WTC11 (cell line): ENCODE data around the gene PIGS. TPM values are rescaled to one million over a fixed set of nuclear protein-coding genes. Genes with fewer than 3 reads are reported as not detected.

Experiments used
- ATAC-seq: fragments of 200-7000 bp; cut with Tn5 transposase; 2 replicates; pipeline ENCODE4 v1.10.0; 2021; ENCODE audit warnings: mild to moderate bottlenecking, moderate library complexity
- CTCF ChIA-PET: fragments of 300-600 bp; sonication (Branson Sonifier 250); formaldehyde crosslinking; loops from one replicate; lab custom pipeline; 2021; ENCODE audit warnings: antibody characterized with exemption; lab: Charles Lee
- POLR2A ChIA-PET: fragments of 350-600 bp; sonication (Branson Sonifier 250); formaldehyde crosslinking; loops from one replicate; lab custom pipeline; 2021; ENCODE audit warnings: antibody characterized with exemption; lab: Charles Lee
- DNase-seq: peaks from one replicate; pipeline ENCODE4 v3.0.0; 2021; ENCODE audit warnings: low spot score
- H3K27ac Mint-ChIP-seq: 2 replicates; pipeline ENCODE4 v1.8.0; 2021; ENCODE audit warnings: mixed read lengths
- H3K27me3 Mint-ChIP-seq: 2 replicates; pipeline ENCODE4 v1.8.0; 2021; ENCODE audit warnings: low read depth, mild to moderate bottlenecking, moderate library complexity, mixed read lengths
- H3K36me3 Mint-ChIP-seq: 2 replicates; pipeline ENCODE4 v1.8.0; 2021; ENCODE audit warnings: mixed read lengths
- H3K4me1 Mint-ChIP-seq: 2 replicates; pipeline ENCODE4 v1.8.0; 2022; ENCODE audit warnings: mixed read lengths
- H3K4me3 Mint-ChIP-seq: 2 replicates; pipeline ENCODE4 v1.8.0; 2021; ENCODE audit warnings: mild to moderate bottlenecking, moderate library complexity, mixed read lengths
- H3K9me3 Mint-ChIP-seq: 2 replicates; pipeline ENCODE4 v1.8.0; 2021; ENCODE audit warnings: mixed read lengths
- CREM ChIP-seq: sonication (generic); formaldehyde crosslinking; IDR thresholded peaks from 2 replicates; pipeline ENCODE4 v1.8.1; 2022; ENCODE audit warnings: mild to moderate bottlenecking, missing genetic modification reagents, moderate library complexity
- ESRRA ChIP-seq: sonication (generic); formaldehyde crosslinking; IDR thresholded peaks from 2 replicates; pipeline ENCODE4 v1.8.1; 2022; ENCODE audit warnings: mild to moderate bottlenecking, missing genetic modification reagents, borderline replicate concordance
- FOXK1 ChIP-seq: sonication (generic); formaldehyde crosslinking; IDR thresholded peaks from 2 replicates; pipeline ENCODE4 v1.8.0; 2022; ENCODE audit warnings: mild to moderate bottlenecking, moderate library complexity, missing genetic modification reagents
- IRF2 ChIP-seq: sonication (generic); formaldehyde crosslinking; IDR thresholded peaks from 2 replicates; pipeline ENCODE4 v1.8.0; 2022; ENCODE audit warnings: low read depth, missing genetic modification reagents, borderline replicate concordance
- MYBL2 ChIP-seq: sonication (generic); formaldehyde crosslinking; IDR thresholded peaks from 2 replicates; pipeline ENCODE4 v1.8.1; 2023; ENCODE audit warnings: mild to moderate bottlenecking, moderate library complexity, missing genetic modification reagents
- NFE2L1 ChIP-seq: sonication (generic); formaldehyde crosslinking; IDR thresholded peaks from 2 replicates; pipeline ENCODE4 v1.8.1; 2023; ENCODE audit warnings: missing genetic modification reagents
- NR2C2 ChIP-seq: sonication (generic); formaldehyde crosslinking; IDR thresholded peaks from 2 replicates; pipeline ENCODE4 v1.8.0; 2022; ENCODE audit warnings: mild to moderate bottlenecking, missing genetic modification reagents
- PRRX2 ChIP-seq: fragments of 250-450 bp; sonication (Bioruptor Pico); IDR thresholded peaks from 2 replicates; pipeline ENCODE4 v1.8.0; 2021; ENCODE audit warnings: mild to moderate bottlenecking
- SP1 ChIP-seq: sonication (generic); formaldehyde crosslinking; conservative IDR thresholded peaks from 2 replicates; pipeline ENCODE4 v1.8.1; 2022; ENCODE audit warnings: missing genetic modification reagents
- TP53 ChIP-seq: sonication (generic); formaldehyde crosslinking; IDR thresholded peaks from 2 replicates; pipeline ENCODE4 v1.8.1; 2023; ENCODE audit warnings: mild to moderate bottlenecking, missing genetic modification reagents
- ZNF138 ChIP-seq: sonication (generic); formaldehyde crosslinking; conservative IDR thresholded peaks from 2 replicates; pipeline ENCODE4 v1.8.1; 2022; ENCODE audit warnings: mild to moderate bottlenecking, moderate library complexity, missing genetic modification reagents
- ZNF232 ChIP-seq: sonication (generic); formaldehyde crosslinking; IDR thresholded peaks from 2 replicates; pipeline ENCODE4 v1.8.0; 2022; ENCODE audit warnings: mild to moderate bottlenecking, missing genetic modification reagents
- ZNF423 ChIP-seq: fragments of 250-450 bp; sonication (Bioruptor Pico); IDR thresholded peaks from 2 replicates; pipeline ENCODE4 v2.1.2; 2022; ENCODE audit warnings: mild to moderate bottlenecking, moderate library complexity
- total RNA-seq: library from RNA; stranded (reverse); gene quantifications from 3 replicates; pipeline ENCODE4 v1.2.3, GENCODE V29; 2021
- TF ChIP-seq, protein P1 (sequence below): sonication (generic); formaldehyde crosslinking; IDR thresholded peaks from 2 replicates; pipeline ENCODE4 v1.8.1; 2022; ENCODE audit warnings: low read depth, mild to moderate bottlenecking, moderate library complexity, missing genetic modification reagents, borderline replicate concordance
- TF ChIP-seq, protein P2 (sequence below): sonication (generic); formaldehyde crosslinking; IDR thresholded peaks from 2 replicates; pipeline ENCODE4 v1.8.1; 2022; ENCODE audit warnings: missing genetic modification reagents, borderline replicate concordance
- TF ChIP-seq, protein P3 (sequence below): sonication (generic); formaldehyde crosslinking; IDR thresholded peaks from 2 replicates; pipeline ENCODE4 v1.8.0; 2022; ENCODE audit warnings: mild to moderate bottlenecking, missing genetic modification reagents
- TF ChIP-seq, protein P4 (sequence below): fragments of 200-600 bp; IDR thresholded peaks from 2 replicates; pipeline ENCODE4 v1.8.0; 2022; ENCODE audit warnings: antibody characterized with exemption
- TF ChIP-seq, protein P5 (sequence below): sonication (generic); formaldehyde crosslinking; conservative IDR thresholded peaks from 2 replicates; pipeline ENCODE4 v1.8.1; 2023; ENCODE audit warnings: mild to moderate bottlenecking, low read depth, missing genetic modification reagents, moderate library complexity
- TF ChIP-seq, protein P6 (sequence below): sonication (generic); formaldehyde crosslinking; IDR thresholded peaks from 2 replicates; pipeline ENCODE4 v1.8.0; 2022; ENCODE audit warnings: mild to moderate bottlenecking, missing genetic modification reagents

The PIGS gene
- total RNA-seq, 1 experiment from 2014 or later, result 50.6 TPM

DNA sequence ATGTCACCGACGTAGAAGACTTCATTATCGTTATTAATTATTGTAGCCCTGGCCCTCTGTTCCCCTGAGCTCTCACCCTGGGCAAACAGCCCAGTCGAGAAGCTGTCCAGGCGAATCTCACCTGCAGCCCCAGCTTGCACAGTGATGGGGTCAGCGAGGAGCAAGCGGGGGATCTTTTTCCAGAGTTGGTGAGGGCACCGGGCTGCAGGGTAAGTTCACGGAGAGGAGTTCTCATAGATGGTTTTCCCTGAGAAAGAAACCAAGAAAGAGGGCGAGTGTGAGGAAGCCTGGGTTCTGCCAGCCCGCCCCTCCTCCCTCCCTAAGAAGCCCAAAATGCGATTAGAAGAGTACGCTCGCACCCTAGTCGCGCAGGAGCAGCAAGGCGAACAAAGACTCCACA lies 27.1 kb upstream of the PIGS start:
- CTCF ChIA-PET, result interaction anchor here (1.2 kb wide), 1 partner anchor 14 kb away, joined by 4 read pairs; no protein-coding TSS in a partner anchor

DNA sequence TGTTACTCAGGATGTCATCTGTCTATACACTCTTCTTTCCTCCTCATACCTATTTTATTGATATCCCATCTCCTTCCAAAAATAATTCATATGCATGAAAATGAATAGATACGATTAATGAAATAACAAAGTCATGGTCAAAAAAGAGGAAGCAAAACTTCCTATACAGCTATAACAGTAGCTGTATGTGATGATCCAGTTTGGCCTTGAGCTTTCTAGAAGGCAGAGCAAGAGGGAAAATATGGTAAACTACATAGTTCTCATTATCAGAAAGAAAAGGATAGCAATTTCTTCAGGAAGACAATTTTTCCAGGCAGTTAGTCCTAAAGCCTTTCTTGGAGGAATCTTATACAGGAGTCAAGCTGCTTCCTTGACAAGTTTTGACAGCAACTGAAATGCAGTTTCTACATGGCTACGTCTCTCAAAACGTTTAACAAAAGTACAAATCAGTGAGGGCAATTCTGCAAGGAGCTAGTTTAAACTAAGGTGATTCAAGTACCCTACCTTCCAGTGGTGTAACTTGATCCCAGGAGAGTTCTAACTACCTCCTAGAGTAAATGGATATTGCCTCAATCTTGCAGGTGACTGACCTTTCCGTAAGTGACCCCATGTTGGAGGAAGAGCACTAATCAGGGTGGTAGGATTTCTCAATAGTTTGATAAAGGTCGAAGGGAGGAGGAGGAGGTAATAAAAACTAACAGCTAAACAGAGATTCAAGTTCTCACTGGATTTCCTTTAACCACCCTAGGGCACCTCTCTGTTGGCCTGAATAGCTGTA lies 26.5 kb upstream of the PIGS start:
- H3K27ac Mint-ChIP-seq, result peak overlapping the region; percentile 90
- H3K4me3 Mint-ChIP-seq, result peak overlapping the region; percentile 94
- H3K9me3 Mint-ChIP-seq, result no peaks in the 10 kb centered on the region
- CTCF ChIA-PET, result interaction anchor here (1.2 kb wide), 1 partner anchor 15 kb away, joined by 4 read pairs; no protein-coding TSS in a partner anchor
- TF ChIP-seq ZNF138 (CRISPR knock-in tag), result no peak
- TF ChIP-seq PRRX2 (CRISPR knock-in tag), result no peak
- no peak for TF ChIP-seq NR2C2 (CRISPR knock-in tag)
- TF ChIP-seq, protein P1, sequence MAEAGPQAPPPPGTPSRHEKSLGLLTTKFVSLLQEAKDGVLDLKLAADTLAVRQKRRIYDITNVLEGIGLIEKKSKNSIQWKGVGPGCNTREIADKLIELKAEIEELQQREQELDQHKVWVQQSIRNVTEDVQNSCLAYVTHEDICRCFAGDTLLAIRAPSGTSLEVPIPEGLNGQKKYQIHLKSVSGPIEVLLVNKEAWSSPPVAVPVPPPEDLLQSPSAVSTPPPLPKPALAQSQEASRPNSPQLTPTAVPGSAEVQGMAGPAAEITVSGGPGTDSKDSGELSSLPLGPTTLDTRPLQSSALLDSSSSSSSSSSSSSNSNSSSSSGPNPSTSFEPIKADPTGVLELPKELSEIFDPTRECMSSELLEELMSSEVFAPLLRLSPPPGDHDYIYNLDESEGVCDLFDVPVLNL (CRISPR knock-in tag), result no peak
- no peak for TF ChIP-seq ZNF232
- TF ChIP-seq, protein P2, sequence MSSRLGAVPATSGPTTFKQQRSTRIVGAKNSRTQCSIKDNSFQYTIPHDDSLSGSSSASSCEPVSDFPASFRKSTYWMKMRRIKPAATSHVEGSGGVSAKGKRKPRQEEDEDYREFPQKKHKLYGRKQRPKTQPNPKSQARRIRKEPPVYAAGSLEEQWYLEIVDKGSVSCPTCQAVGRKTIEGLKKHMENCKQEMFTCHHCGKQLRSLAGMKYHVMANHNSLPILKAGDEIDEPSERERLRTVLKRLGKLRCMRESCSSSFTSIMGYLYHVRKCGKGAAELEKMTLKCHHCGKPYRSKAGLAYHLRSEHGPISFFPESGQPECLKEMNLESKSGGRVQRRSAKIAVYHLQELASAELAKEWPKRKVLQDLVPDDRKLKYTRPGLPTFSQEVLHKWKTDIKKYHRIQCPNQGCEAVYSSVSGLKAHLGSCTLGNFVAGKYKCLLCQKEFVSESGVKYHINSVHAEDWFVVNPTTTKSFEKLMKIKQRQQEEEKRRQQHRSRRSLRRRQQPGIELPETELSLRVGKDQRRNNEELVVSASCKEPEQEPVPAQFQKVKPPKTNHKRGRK (CRISPR knock-in tag), result no peak
- TF ChIP-seq, all 79 proteins: peak for 0
- POLR2A ChIA-PET, result interaction anchor here (0.7 kb wide), 1 partner anchor 21 kb away, joined by 3 read pairs; the partner anchor contains the start of gene ALDOC
- peaks cover 16% of the 10 kb centered on the region for H3K4me1 Mint-ChIP-seq
- peaks cover 25% of the 10 kb centered on the region for H3K36me3 Mint-ChIP-seq
- DNase-seq (no peak), ATAC-seq (no peak)
- peaks cover 4% of the 10 kb centered on the region for H3K27me3 Mint-ChIP-seq

More for the DNA sequence above, 27.1 kb upstream of the PIGS start:
- H3K4me1 Mint-ChIP-seq, result peaks cover 16% of the 10 kb centered on the region
- POLR2A ChIA-PET, result interaction anchor here (0.7 kb wide), 1 partner anchor 22 kb away, joined by 3 read pairs; the partner anchor contains the start of gene ALDOC
- H3K4me3 Mint-ChIP-seq, result peak overlapping the region; percentile 94
- no peak for TF ChIP-seq FOXK1 (CRISPR knock-in tag)
- TF ChIP-seq ZNF232, result no peak
- TF ChIP-seq NFE2L1 (CRISPR knock-in tag), result no peak
- TF ChIP-seq, protein P3, sequence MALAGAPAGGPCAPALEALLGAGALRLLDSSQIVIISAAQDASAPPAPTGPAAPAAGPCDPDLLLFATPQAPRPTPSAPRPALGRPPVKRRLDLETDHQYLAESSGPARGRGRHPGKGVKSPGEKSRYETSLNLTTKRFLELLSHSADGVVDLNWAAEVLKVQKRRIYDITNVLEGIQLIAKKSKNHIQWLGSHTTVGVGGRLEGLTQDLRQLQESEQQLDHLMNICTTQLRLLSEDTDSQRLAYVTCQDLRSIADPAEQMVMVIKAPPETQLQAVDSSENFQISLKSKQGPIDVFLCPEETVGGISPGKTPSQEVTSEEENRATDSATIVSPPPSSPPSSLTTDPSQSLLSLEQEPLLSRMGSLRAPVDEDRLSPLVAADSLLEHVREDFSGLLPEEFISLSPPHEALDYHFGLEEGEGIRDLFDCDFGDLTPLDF (CRISPR knock-in tag), result no peak
- TF ChIP-seq, protein P1 (CRISPR knock-in tag), result no peak
- no peak for TF ChIP-seq ZNF423 (CRISPR knock-in tag)
- H3K27ac Mint-ChIP-seq, result peak overlapping the region; percentile 90
- ATAC-seq, result peak; percentile 18
- H3K36me3 Mint-ChIP-seq, result peaks cover 19% of the 10 kb centered on the region
- DNase-seq, result no peak
- H3K27me3 Mint-ChIP-seq, result peaks cover 4% of the 10 kb centered on the region
- no peaks in the 10 kb centered on the region for H3K9me3 Mint-ChIP-seq

DNA sequence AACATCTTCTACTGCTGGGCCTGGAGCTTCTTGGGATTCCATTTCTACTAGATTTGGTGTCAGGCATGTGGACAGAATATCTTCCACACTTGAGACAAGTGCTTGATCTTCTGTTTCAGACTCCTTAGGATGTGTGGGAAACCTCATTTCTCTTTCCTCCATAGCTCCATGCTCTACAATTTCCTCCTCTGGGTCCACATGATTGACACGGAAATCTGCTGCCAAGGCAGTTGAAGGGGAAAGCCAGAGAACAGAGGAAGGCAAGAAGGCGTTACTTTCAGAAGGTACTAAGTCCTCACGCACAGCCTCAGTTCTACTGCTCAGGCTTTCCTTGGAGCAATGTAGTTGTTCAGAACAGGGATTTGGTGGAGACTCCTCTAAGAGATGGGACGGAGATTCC lies 20.9 kb upstream of the PIGS start:
- H3K4me3 Mint-ChIP-seq, result no peak overlapping the region
- H3K36me3 Mint-ChIP-seq, result peaks cover 49% of the 10 kb centered on the region
- TF ChIP-seq, protein P4, sequence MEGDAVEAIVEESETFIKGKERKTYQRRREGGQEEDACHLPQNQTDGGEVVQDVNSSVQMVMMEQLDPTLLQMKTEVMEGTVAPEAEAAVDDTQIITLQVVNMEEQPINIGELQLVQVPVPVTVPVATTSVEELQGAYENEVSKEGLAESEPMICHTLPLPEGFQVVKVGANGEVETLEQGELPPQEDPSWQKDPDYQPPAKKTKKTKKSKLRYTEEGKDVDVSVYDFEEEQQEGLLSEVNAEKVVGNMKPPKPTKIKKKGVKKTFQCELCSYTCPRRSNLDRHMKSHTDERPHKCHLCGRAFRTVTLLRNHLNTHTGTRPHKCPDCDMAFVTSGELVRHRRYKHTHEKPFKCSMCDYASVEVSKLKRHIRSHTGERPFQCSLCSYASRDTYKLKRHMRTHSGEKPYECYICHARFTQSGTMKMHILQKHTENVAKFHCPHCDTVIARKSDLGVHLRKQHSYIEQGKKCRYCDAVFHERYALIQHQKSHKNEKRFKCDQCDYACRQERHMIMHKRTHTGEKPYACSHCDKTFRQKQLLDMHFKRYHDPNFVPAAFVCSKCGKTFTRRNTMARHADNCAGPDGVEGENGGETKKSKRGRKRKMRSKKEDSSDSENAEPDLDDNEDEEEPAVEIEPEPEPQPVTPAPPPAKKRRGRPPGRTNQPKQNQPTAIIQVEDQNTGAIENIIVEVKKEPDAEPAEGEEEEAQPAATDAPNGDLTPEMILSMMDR, result no peak
- TF ChIP-seq, protein P5, sequence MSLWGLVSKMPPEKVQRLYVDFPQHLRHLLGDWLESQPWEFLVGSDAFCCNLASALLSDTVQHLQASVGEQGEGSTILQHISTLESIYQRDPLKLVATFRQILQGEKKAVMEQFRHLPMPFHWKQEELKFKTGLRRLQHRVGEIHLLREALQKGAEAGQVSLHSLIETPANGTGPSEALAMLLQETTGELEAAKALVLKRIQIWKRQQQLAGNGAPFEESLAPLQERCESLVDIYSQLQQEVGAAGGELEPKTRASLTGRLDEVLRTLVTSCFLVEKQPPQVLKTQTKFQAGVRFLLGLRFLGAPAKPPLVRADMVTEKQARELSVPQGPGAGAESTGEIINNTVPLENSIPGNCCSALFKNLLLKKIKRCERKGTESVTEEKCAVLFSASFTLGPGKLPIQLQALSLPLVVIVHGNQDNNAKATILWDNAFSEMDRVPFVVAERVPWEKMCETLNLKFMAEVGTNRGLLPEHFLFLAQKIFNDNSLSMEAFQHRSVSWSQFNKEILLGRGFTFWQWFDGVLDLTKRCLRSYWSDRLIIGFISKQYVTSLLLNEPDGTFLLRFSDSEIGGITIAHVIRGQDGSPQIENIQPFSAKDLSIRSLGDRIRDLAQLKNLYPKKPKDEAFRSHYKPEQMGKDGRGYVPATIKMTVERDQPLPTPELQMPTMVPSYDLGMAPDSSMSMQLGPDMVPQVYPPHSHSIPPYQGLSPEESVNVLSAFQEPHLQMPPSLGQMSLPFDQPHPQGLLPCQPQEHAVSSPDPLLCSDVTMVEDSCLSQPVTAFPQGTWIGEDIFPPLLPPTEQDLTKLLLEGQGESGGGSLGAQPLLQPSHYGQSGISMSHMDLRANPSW (CRISPR knock-in tag), result no peak
- TF ChIP-seq MYBL2, result no peak
- TF ChIP-seq, protein P6, sequence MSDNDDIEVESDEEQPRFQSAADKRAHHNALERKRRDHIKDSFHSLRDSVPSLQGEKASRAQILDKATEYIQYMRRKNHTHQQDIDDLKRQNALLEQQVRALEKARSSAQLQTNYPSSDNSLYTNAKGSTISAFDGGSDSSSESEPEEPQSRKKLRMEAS (CRISPR knock-in tag), result no peak
- no peak for TF ChIP-seq TP53 (CRISPR knock-in tag)
- TF ChIP-seq CREM (CRISPR knock-in tag), result no peak
- no peak for TF ChIP-seq SP1 (CRISPR knock-in tag)
- no peak for TF ChIP-seq ESRRA (CRISPR knock-in tag)
- TF ChIP-seq, protein P1 (CRISPR knock-in tag), result no peak
- no peak for TF ChIP-seq IRF2 (CRISPR knock-in tag)

More for the DNA sequence above, 20.9 kb upstream of the PIGS start:
- peaks cover under 1% of the 10 kb centered on the region; the same call in 1 of the 2 replicates for H3K4me1 Mint-ChIP-seq
- H3K9me3 Mint-ChIP-seq, result no peaks in the 10 kb centered on the region
- no peaks in the 10 kb centered on the region for H3K27me3 Mint-ChIP-seq
- POLR2A ChIA-PET, result no interaction called here
- no peak overlapping the region for H3K27ac Mint-ChIP-seq
- DNase-seq (no peak), ATAC-seq (no peak)
- CTCF ChIA-PET, result interaction anchor here (1.1 kb wide), 1 partner anchor 21 kb away, joined by 4 read pairs; the partner anchor contains the start of gene PIGS
